Stomach (tissue), 9 donors: Measurements from ENCODE around the gene SLC5A1. TPM values are rescaled to one million over a fixed set of nuclear protein-coding genes. Genes with fewer than 3 reads are reported as not detected.

ENCODE experiments used
- DNase-seq, 2 donors: peaks; one replicate each; pipeline versions ENCODE4 v3.0.0 to v3.0.0-alpha.2; 2013 to 2019
- H3K27ac ChIP-seq, 5 donors: fragments of 200-600 bp in 4 of 5; sonication (generic) in 4 of 5; one replicate each; pipeline ENCODE4 v1.5.1; 2013 to 2019; ENCODE audit warnings: mild to moderate bottlenecking in 1 of 5, moderate library complexity in 1 of 5
- H3K27me3 ChIP-seq, 3 donors: fragments of 200-600 bp; sonication (generic); one replicate each; pipeline ENCODE4 v1.5.1; 2017 to 2019; ENCODE audit warnings: mixed run types in 1 of 3
- H3K36me3 ChIP-seq, 4 donors: fragments of 200-600 bp; sonication (generic); 1 replicate in 3 of 4; 2 replicates in 1 of 4; pipeline ENCODE4 v1.5.1; 2016 to 2019
- H3K4me1 ChIP-seq, 4 donors: fragments of 200-600 bp; sonication (generic); one replicate each; pipeline ENCODE4 v1.5.1; 2016 to 2019
- H3K4me3 ChIP-seq, 4 donors: fragments of 200-600 bp; sonication (generic) in 3 of 4; one replicate each; pipeline ENCODE4 v1.5.1; 2016 to 2019; ENCODE audit warnings: mild to moderate bottlenecking in 1 of 4
- H3K9me3 ChIP-seq, 4 donors: fragments of 200-600 bp; sonication (generic); one replicate each; pipeline ENCODE4 v1.5.1; 2016 to 2019
- CTCF ChIP-seq, 7 experiments: fragments of 450-650 bp in 4 of 7; fragments of 200-600 bp in 3 of 7; sonication (generic) in 3 of 7; IDR thresholded peaks; one replicate each; pipeline ENCODE4 v1.5.1; 2016 to 2019; ENCODE audit warnings: antibody characterized with exemption in 7 of 7, control low read depth in 2 of 7, mild to moderate bottlenecking in 1 of 7
- EP300 ChIP-seq: sonication (generic); formaldehyde crosslinking; IDR thresholded peaks from one replicate; pipeline ENCODE4 v1.6.1; 2017; ENCODE audit warnings: antibody characterized with exemption
- POLR2A ChIP-seq, 4 donors: fragments of 450-650 bp; IDR thresholded peaks; one replicate each; pipeline ENCODE4 v1.6.1; 2016; ENCODE audit warnings: antibody characterized with exemption in 4 of 4, control low read depth in 2 of 4, mild to moderate bottlenecking in 1 of 4, moderate library complexity in 1 of 4
- POLR2AphosphoS5 ChIP-seq, 3 donors: sonication (generic); formaldehyde crosslinking; IDR thresholded peaks; one replicate each; pipeline ENCODE4 v1.6.1; 2016; ENCODE audit warnings: antibody characterized with exemption in 3 of 3
- WGBS, 5 donors: extraction: QIAGEN DNeasy Blood & Tissue Kit in 3 of 5; methylation state at CpG; one replicate each; pipeline versions ENCODE4 v1.1.5 to v1.1.7; 2013 to 2018; 5-methylcytosine and 5-hydroxymethylcytosine counted together
- intact Hi-C: fragments of 100-400 bp; cut with DNase I; formaldehyde crosslinking; loops from one replicate; pipeline ENCODE4 v1.15.1; 2023; ENCODE audit warnings: low total_unique reads
- polyA plus RNA-seq, 3 donors: library from polyadenylated mRNA; stranded (reverse); fragments of 200-250 nt; gene quantifications; one replicate each; pipeline ENCODE4 v1.2.3, GENCODE V29; 2013
- total RNA-seq, 5 donors: library from RNA; depleted of rRNA; stranded (reverse); fragments of >200 nt; gene quantifications; one replicate each; pipeline versions ENCODE4 v1.1.0 to v1.2.3, GENCODE V29; 2014 to 2016
- donor health status: healthy with polysubstance abuse.
- donor health status: Bipolar disorder and iron deficiency.
- donor health status: healthy.

Gene SLC5A1
- total and polyA plus RNA-seq, 8 donors, result 0.68 to 13.8 (median 2.3) TPM; not detected in 3

- H3K36me3 ChIP-seq, result no peaks in the 10 kb centered on the region
- 32 to 64% (median 45%) methylated on average over 2 of the region's 2 CpGs for WGBS, 5 donors
- intact Hi-C loops, result no loop called here
- no peaks in the 10 kb centered on the region for H3K4me1 ChIP-seq
- H3K4me3 ChIP-seq, result no peak overlapping the region
- H3K27me3 ChIP-seq, result peaks cover 0 to 13% (median 0%) of the 10 kb centered on the region in 3 donors
- TF ChIP-seq EP300, result no peak
- peak in 1 of 7 experiments; percentile 29 for TF ChIP-seq CTCF (IDR thresholded peaks at IDR 0.05)
- H3K9me3 ChIP-seq, result no peaks in the 10 kb centered on the region
- H3K27ac ChIP-seq, result no peak overlapping the region
- no peak for DNase-seq
Observed at GRCh38 chr22:32103658-32104315, 60.7 kb downstream of the SLC5A1 start.

GRCh38 chr22:32106930-32107329 lies 63.9 kb downstream of the SLC5A1 start:
- Histone ChIP-seq H3K9me3 (no peaks in the 10 kb centered on the region), H3K4me3 (no peak overlapping the region), H3K27me3 (peaks cover 0 to 19% (median 0%) of the 10 kb centered on the region in 3 donors), H3K36me3 (no peaks in the 10 kb centered on the region), H3K27ac (no peak overlapping the region), H3K4me1 (no peaks in the 10 kb centered on the region)
- TF ChIP-seq POLR2A (IDR thresholded peaks at IDR 0.05), result no peak
- no peak for TF ChIP-seq EP300
- TF ChIP-seq CTCF (IDR thresholded peaks at IDR 0.05), result no peak
- TF ChIP-seq POLR2AphosphoS5 (IDR thresholded peaks at IDR 0.05), result no peak
- WGBS, 5 donors, result 0 to 24% (median 11%) methylated on average over 1 of the region's 1 CpG
- DNase-seq, result peak in 1 of 2 donors; percentile 54
- intact Hi-C loops, result no loop called here

- Histone ChIP-seq H3K4me3 (no peak overlapping the region), H3K27ac (no peak overlapping the region), H3K9me3 (no peaks in the 10 kb centered on the region), H3K4me1 (no peaks in the 10 kb centered on the region), H3K36me3 (no peaks in the 10 kb centered on the region), H3K27me3 (peaks cover 0 to 21% (median 0%) of the 10 kb centered on the region in 3 donors)
- WGBS, 5 donors, result 41 to 77% (median 44%) methylated on average over 2 of the region's 2 CpGs
- no peak for DNase-seq
- TF ChIP-seq CTCF (IDR thresholded peaks at IDR 0.05) (no peak), POLR2AphosphoS5 (IDR thresholded peaks at IDR 0.05) (no peak), EP300 (no peak), POLR2A (IDR thresholded peaks at IDR 0.05) (no peak)
- intact Hi-C loops, result no loop called here
Observed at GRCh38 chr22:32112380-32112779, 69.3 kb downstream of the SLC5A1 start.

- no peak for DNase-seq
- Histone ChIP-seq H3K4me3 (no peak overlapping the region), H3K9me3 (no peaks in the 10 kb centered on the region), H3K36me3 (no peaks in the 10 kb centered on the region), H3K27ac (no peak overlapping the region), H3K4me1 (no peaks in the 10 kb centered on the region), H3K27me3 (peaks cover 0 to 16% (median 0%) of the 10 kb centered on the region in 3 donors)
- no peak for TF ChIP-seq CTCF (IDR thresholded peaks at IDR 0.05)
- no peak for TF ChIP-seq POLR2AphosphoS5 (IDR thresholded peaks at IDR 0.05)
- TF ChIP-seq EP300, result no peak
- no peak for TF ChIP-seq POLR2A (IDR thresholded peaks at IDR 0.05)
- intact Hi-C loops, result no loop called here
- 79 to 88% (median 84%) methylated on average over 14 to 15 of the region's 15 CpGs for WGBS, 5 donors
Observed at GRCh38 chr22:32119568-32120235, 76.6 kb downstream of the SLC5A1 start.
